ENCODE data around the gene COG2.

The COG2 gene

GRCh38 chr1:230710543-230710904 lies 68.2 kb downstream of the COG2 start (continued):
- TF ChIP-seq ZNF148 (tag by site-specific recombination; IDR thresholded peaks at IDR 0.05; ENCODE audit: borderline replicate concordance) (no peak), ZNF549 (tag by site-specific recombination; IDR thresholded peaks at IDR 0.05) (no peak), ZFP69B (tag by site-specific recombination; IDR thresholded peaks at IDR 0.05) (no peak)

GRCh38 chr1:230711245-230711644 lies 69.0 kb downstream of the COG2 start:
- Histone ChIP-seq H3K4me1 (ENCODE audit: control insufficient read depth, insufficient read depth, low read length) (no peaks in the 10 kb centered on the region), H3K9me3 (ENCODE audit: control insufficient read depth, insufficient read depth, low read depth, low read length) (no peaks in the 10 kb centered on the region), H3K27ac (ENCODE audit: extremely low read depth, low read depth, low read length) (no peak overlapping the region), H3K4me3 (ENCODE audit: low read depth, low read length) (no peak overlapping the region), H3K36me3 (ENCODE audit: control insufficient read depth in 2 of 2, insufficient read depth in 1 of 2, low read length in 2 of 2) (no peaks in the 10 kb centered on the region)
- TF ChIP-seq ZNF623 (tag by site-specific recombination; IDR thresholded peaks at IDR 0.05) = no peak
- TF ChIP-seq ZNF664 (tag by site-specific recombination; IDR thresholded peaks at IDR 0.05) = no peak
- no peak for TF ChIP-seq EGR2 (tag by site-specific recombination; IDR thresholded peaks at IDR 0.05; ENCODE audit: low read depth)
- TF ChIP-seq REST (tag by site-specific recombination; IDR thresholded peaks at IDR 0.05) = no peak
- no peak for TF ChIP-seq ZBTB17 (tag by site-specific recombination; IDR thresholded peaks at IDR 0.05)
- no peak for TF ChIP-seq GLI2 (tag by site-specific recombination; IDR thresholded peaks at IDR 0.05; ENCODE audit: borderline replicate concordance, low read depth)
- no peak for TF ChIP-seq ZNF146 (tag by site-specific recombination; IDR thresholded peaks at IDR 0.05)
- TF ChIP-seq OSR2 (tag by site-specific recombination; IDR thresholded peaks at IDR 0.05) = no peak
- no peak for TF ChIP-seq ZBTB8A (tag by site-specific recombination; IDR thresholded peaks at IDR 0.05)
- no peak for TF ChIP-seq ZNF37A (tag by site-specific recombination; IDR thresholded peaks at IDR 0.05)
- no peak for TF ChIP-seq ZXDB (tag by site-specific recombination; IDR thresholded peaks at IDR 0.05)
- TF ChIP-seq TRIM28 (IDR thresholded peaks at IDR 0.05; ENCODE audit: borderline replicate concordance, low read length) = no peak
- no peak for TF ChIP-seq ZNF792 (tag by site-specific recombination; IDR thresholded peaks at IDR 0.05)
- no peak for TF ChIP-seq ZSCAN5A (tag by site-specific recombination; IDR thresholded peaks at IDR 0.05)
- no peak for TF ChIP-seq GFI1B (tag by site-specific recombination; IDR thresholded peaks at IDR 0.05)
- TF ChIP-seq ZNF560 (tag by site-specific recombination; IDR thresholded peaks at IDR 0.05; ENCODE audit: borderline replicate concordance) = no peak
- TF ChIP-seq ZNF302 (tag by site-specific recombination; IDR thresholded peaks at IDR 0.05; ENCODE audit: low read depth) = no peak
- TF ChIP-seq ZNF549 (tag by site-specific recombination; IDR thresholded peaks at IDR 0.05) = no peak
- TF ChIP-seq ZNF843 (tag by site-specific recombination; IDR thresholded peaks at IDR 0.05) = no peak
- no peak for TF ChIP-seq HOXA7 (CRISPR knock-in tag; IDR thresholded peaks at IDR 0.05; ENCODE audit: borderline replicate concordance)
- POLR2A ChIA-PET = no interaction called here
- CTCF ChIA-PET = no interaction called here
